Sigmoid colon (tissue), 4 donors: ENCODE measurements around the gene HELZ2.

ENCODE experiments used
- CTCF ChIP-seq, 4 experiments: fragments of 450-650 bp in 3 of 4; fragments of 200-600 bp in 1 of 4; IDR thresholded peaks; one replicate each; pipeline ENCODE4 v1.5.1; 2016 to 2019; ENCODE audit warnings: antibody characterized with exemption in 4 of 4, mild to moderate bottlenecking in 3 of 4, moderate library complexity in 2 of 4
- EP300 ChIP-seq, 4 donors: sonication (generic); formaldehyde crosslinking; IDR thresholded peaks; one replicate each; pipeline ENCODE4 v1.6.1; 2017; ENCODE audit warnings: antibody characterized with exemption in 4 of 4
- POLR2A ChIP-seq, 2 donors: fragments of 450-650 bp; IDR thresholded peaks; one replicate each; pipeline ENCODE4 v1.6.1; 2016; ENCODE audit warnings: antibody characterized with exemption in 2 of 2, mild to moderate bottlenecking in 2 of 2, moderate library complexity in 2 of 2

GRCh38 chr20:63595416-63596127, 21.5 kb upstream of the HELZ2 start:
- TF ChIP-seq CTCF (IDR thresholded peaks at IDR 0.05) (no peak), POLR2A (IDR thresholded peaks at IDR 0.05) (no peak), EP300 (IDR thresholded peaks at IDR 0.05) (no peak)
